Tibial nerve (tissue), 4 donors: ENCODE data around the gene GDF7. TPM values are rescaled to one million over a fixed set of nuclear protein-coding genes. Genes with fewer than 3 reads are reported as not detected.
A peak's percentile ranks its signal among the peaks of the same experiment; 100 is the strongest.

Source experiments
- DNase-seq, 2 donors: peaks; one replicate each; pipeline ENCODE4 v3.0.0-alpha.2; 2019; ENCODE audit warnings: low spot score in 2 of 2
- H3K27ac ChIP-seq, 4 donors: fragments of 200-600 bp; sonication (generic) in 3 of 4; one replicate each; pipeline ENCODE4 v1.5.1; 2017 to 2019; ENCODE audit warnings: mild to moderate bottlenecking in 1 of 4
- H3K27me3 ChIP-seq, 2 donors: fragments of 200-600 bp; sonication (generic) in 1 of 2; one replicate each; pipeline versions ENCODE4 v1.5.1 to v1.6.0; 2017 to 2019
- H3K36me3 ChIP-seq, 3 donors: fragments of 200-600 bp; sonication (generic); one replicate each; pipeline ENCODE4 v1.5.1; 2018 to 2019
- H3K4me1 ChIP-seq, 4 donors: fragments of 200-600 bp; sonication (generic) in 3 of 4; one replicate each; pipeline ENCODE4 v1.5.1; 2017 to 2019
- H3K4me3 ChIP-seq, 4 donors: fragments of 200-600 bp; sonication (generic) in 3 of 4; one replicate each; pipeline ENCODE4 v1.5.1; 2017 to 2019; ENCODE audit warnings: mild to moderate bottlenecking in 1 of 4, moderate library complexity in 1 of 4
- H3K9me3 ChIP-seq, 4 donors: fragments of 200-600 bp; sonication (generic) in 3 of 4; one replicate each; pipeline ENCODE4 v1.5.1; 2017 to 2019
- CTCF ChIP-seq, 5 experiments: fragments of 200-600 bp in 3 of 5; fragments of 450-650 bp in 2 of 5; sonication (generic) in 3 of 5; IDR thresholded peaks; one replicate each; pipeline ENCODE4 v1.5.1; 2016 to 2019; ENCODE audit warnings: antibody characterized with exemption in 5 of 5, mild to moderate bottlenecking in 3 of 5, moderate library complexity in 2 of 5
- EP300 ChIP-seq, 2 donors: sonication (generic); formaldehyde crosslinking; IDR thresholded peaks; one replicate each; pipeline ENCODE4 v1.6.1; 2017; ENCODE audit warnings: antibody characterized with exemption in 2 of 2, mild to moderate bottlenecking in 1 of 2
- POLR2A ChIP-seq, 2 donors: fragments of 450-650 bp; IDR thresholded peaks; one replicate each; pipeline ENCODE4 v1.6.1; 2017; ENCODE audit warnings: antibody characterized with exemption in 2 of 2, mild to moderate bottlenecking in 2 of 2, moderate library complexity in 2 of 2
- WGBS, 2 donors: methylation state at CpG; one replicate each; pipeline ENCODE4 v1.1.5; 2018; 5-methylcytosine and 5-hydroxymethylcytosine counted together
- total RNA-seq, 4 donors: library from RNA; depleted of rRNA; stranded (reverse); fragments of >200 nt; gene quantifications; one replicate each; pipeline ENCODE4 v1.1.0, GENCODE V29; 2016

GDF7 gene
- total RNA-seq, 4 donors from 2014 or later: 6.3 to 20.0 (median 16.6) TPM

GRCh38 chr2:20624884-20625485, 42.0 kb upstream of the GDF7 start:
- H3K27me3 ChIP-seq: no peaks in the 10 kb centered on the region
- H3K36me3 ChIP-seq: peaks cover 0 to 57% (median 11%) of the 10 kb centered on the region in 3 donors
- H3K27ac ChIP-seq: peak overlapping the region; percentile 42 to 78 (median 66)
- no peaks in the 10 kb centered on the region for H3K9me3 ChIP-seq
- H3K4me1 ChIP-seq: peaks cover 0 to 41% (median 14%) of the 10 kb centered on the region in 4 donors
- WGBS, 2 donors: 85% methylated on average over 8 to 11 of the region's 11 CpGs
- DNase-seq: no peak
- TF ChIP-seq POLR2A (IDR thresholded peaks at IDR 0.05) (no peak), CTCF (IDR thresholded peaks at IDR 0.05) (no peak), EP300 (IDR thresholded peaks at IDR 0.05) (no peak)
- H3K4me3 ChIP-seq: no peak overlapping the region

GRCh38 chr2:20625491-20626391, 41.2 kb upstream of the GDF7 start:
- 44 to 59% methylated on average over 19 of the region's 19 CpGs for WGBS, 2 donors
- peaks cover 0 to 33% (median 11%) of the 10 kb centered on the region in 4 donors for H3K4me1 ChIP-seq
- H3K36me3 ChIP-seq: peaks cover 0 to 53% (median 11%) of the 10 kb centered on the region in 3 donors
- peak in 1 of 2 donors; percentile 56 for DNase-seq
- H3K4me3 ChIP-seq: no peak overlapping the region
- peak overlapping the region; percentile 42 to 78 (median 66) for H3K27ac ChIP-seq
- no peaks in the 10 kb centered on the region for H3K9me3 ChIP-seq
- H3K27me3 ChIP-seq: no peaks in the 10 kb centered on the region
- TF ChIP-seq CTCF (IDR thresholded peaks at IDR 0.05) (peak in 3 of 5 experiments; percentile 17 to 65 (median 46)), POLR2A (IDR thresholded peaks at IDR 0.05) (no peak), EP300 (IDR thresholded peaks at IDR 0.05) (peak in 1 of 2 donors; percentile 57)

GRCh38 chr2:20626392-20626697, 40.6 kb upstream of the GDF7 start:
- TF ChIP-seq POLR2A (IDR thresholded peaks at IDR 0.05) (no peak), CTCF (IDR thresholded peaks at IDR 0.05) (no peak), EP300 (IDR thresholded peaks at IDR 0.05) (no peak)
- 96 to 100% methylated on average over 2 of the region's 2 CpGs for WGBS, 2 donors
- peaks cover 0 to 30% (median 11%) of the 10 kb centered on the region in 4 donors for H3K4me1 ChIP-seq
- H3K9me3 ChIP-seq: no peaks in the 10 kb centered on the region
- H3K27me3 ChIP-seq: no peaks in the 10 kb centered on the region
- H3K27ac ChIP-seq: peak overlapping the region; percentile 17 to 78 (median 56)
- no peak for DNase-seq
- H3K36me3 ChIP-seq: peaks cover 0 to 51% (median 5%) of the 10 kb centered on the region in 3 donors
- H3K4me3 ChIP-seq: no peak overlapping the region

- WGBS, 2 donors: 65 to 70% methylated on average over 19 to 20 of the region's 20 CpGs
- TF ChIP-seq POLR2A (IDR thresholded peaks at IDR 0.05): no peak
- no peak for TF ChIP-seq EP300 (IDR thresholded peaks at IDR 0.05)
- no peak for TF ChIP-seq CTCF (IDR thresholded peaks at IDR 0.05)
- Histone ChIP-seq H3K9me3 (no peaks in the 10 kb centered on the region), H3K27ac (peak overlapping the region; percentile 17 to 78 (median 56)), H3K4me3 (no peak overlapping the region), H3K4me1 (peaks cover 0 to 30% (median 11%) of the 10 kb centered on the region in 4 donors), H3K36me3 (peaks cover 0 to 49% (median 0%) of the 10 kb centered on the region in 3 donors), H3K27me3 (no peaks in the 10 kb centered on the region)
- no peak for DNase-seq
Observed at GRCh38 chr2:20626698-20627513, 40.0 kb upstream of the GDF7 start.
